GM04504 (cell line): Measurements from ENCODE around the gene PABPN1L.
"Not testable (repeated sequence)": the region's sequence is repeated elsewhere in the genome, so short reads cannot be mapped to it uniquely, and the experiment has no call there.

Source experiments
- DNase-seq: peaks from one replicate; pipeline ENCODE4 v3.0.0-alpha.2; 2012; ENCODE audit warnings: low read depth

The PABPN1L gene

GRCh38 chr16:88830258-88830657 lies 36.2 kb downstream of the PABPN1L start:
- no peak for DNase-seq

GRCh38 chr16:88828711-88829110 lies 37.7 kb downstream of the PABPN1L start:
- DNase-seq, result no peak

GRCh38 chr16:88827727-88828126 lies 38.7 kb downstream of the PABPN1L start:
- no peak for DNase-seq

GRCh38 chr16:88826070-88826840 lies 40.2 kb downstream of the PABPN1L start:
- no peak for DNase-seq

- no peak for DNase-seq
These were observed 41.3 kb downstream of the PABPN1L start for GRCh38 chr16:88825146-88825545.

GRCh38 chr16:88824256-88825077 lies 42.0 kb downstream of the PABPN1L start:
- DNase-seq, result no peak

- not testable (repeated sequence) for DNase-seq
These were observed 42.8 kb downstream of the PABPN1L start for GRCh38 chr16:88823646-88824045.

GRCh38 chr16:88822281-88823040 lies 44.0 kb downstream of the PABPN1L start:
- DNase-seq, result no peak

GRCh38 chr16:88821168-88821850 lies 45.2 kb downstream of the PABPN1L start:
- no peak for DNase-seq

GRCh38 chr16:88820385-88821025 lies 46.0 kb downstream of the PABPN1L start:
- no peak for DNase-seq

- no peak for DNase-seq
These were observed 47.3 kb downstream of the PABPN1L start for GRCh38 chr16:88819126-88819525.

- DNase-seq, result no peak
These were observed 47.9 kb downstream of the PABPN1L start for GRCh38 chr16:88818575-88818874.

GRCh38 chr16:88817785-88818574 lies 48.5 kb downstream of the PABPN1L start:
- no peak for DNase-seq

GRCh38 chr16:88816736-88817535 lies 49.5 kb downstream of the PABPN1L start:
- DNase-seq, result no peak

- DNase-seq, result no peak
These were observed 50.4 kb downstream of the PABPN1L start for GRCh38 chr16:88815901-88816589.

- no peak for DNase-seq
These were observed 51.2 kb downstream of the PABPN1L start for GRCh38 chr16:88815227-88815626.

- no peak for DNase-seq
These were observed 52.3 kb downstream of the PABPN1L start for GRCh38 chr16:88814144-88814502.
